Measurements from ENCODE around the gene CELSR1.

DNA sequence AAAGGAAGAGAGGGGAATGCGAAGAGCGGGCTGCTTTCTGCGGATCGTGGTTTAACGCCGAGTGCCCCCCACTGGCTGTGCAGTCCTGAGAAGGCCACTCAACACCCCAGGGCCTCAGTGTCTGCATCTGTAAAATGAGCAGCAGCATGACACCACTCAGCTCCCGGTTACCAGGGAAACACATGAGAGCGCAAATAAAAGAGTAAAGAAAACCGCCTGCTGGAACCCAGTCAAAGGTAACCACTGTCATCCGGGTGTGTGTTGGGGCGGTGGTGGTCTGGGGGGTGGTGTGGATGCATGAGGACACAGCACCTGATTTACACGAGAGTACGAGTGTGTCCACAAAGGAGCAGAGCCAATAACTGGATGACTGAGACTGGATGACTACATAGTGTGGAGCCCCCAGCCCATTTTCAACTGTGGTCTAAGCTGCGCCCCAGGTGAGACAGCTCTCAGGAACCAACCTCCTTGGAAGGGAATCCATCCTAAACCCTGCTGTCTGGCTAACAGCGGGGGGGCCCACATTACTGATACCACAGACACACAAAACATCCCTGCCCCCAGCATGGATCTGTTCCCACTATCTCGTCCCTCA lies 5.7 kb downstream of the CELSR1 start:
- TF ChIP-seq CEBPB (IDR thresholded peaks at IDR 0.05; ENCODE audit: low read depth) (no peak), POLR2A (IDR thresholded peaks at IDR 0.05; ENCODE audit: borderline replicate concordance, extremely low read depth, insufficient read depth, insufficient read length) (no peak), EZH2 (IDR thresholded peaks at IDR 0.05) (no peak), ZNF274 (IDR thresholded peaks at IDR 0.05; ENCODE audit: low read depth, low read length) (no peak), SP1 (IDR thresholded peaks at IDR 0.05; ENCODE audit: low read depth) (no peak), POLR2AphosphoS5 (IDR thresholded peaks at IDR 0.05; ENCODE audit: low read depth, low read length) (no peak), SRF (IDR thresholded peaks at IDR 0.05; ENCODE audit: low read depth) (no peak), TCF7L2 (IDR thresholded peaks at IDR 0.05; ENCODE audit: borderline replicate concordance, extremely low read depth, insufficient read depth, insufficient read length) (no peak)
- TF ChIP-seq, protein P1, sequence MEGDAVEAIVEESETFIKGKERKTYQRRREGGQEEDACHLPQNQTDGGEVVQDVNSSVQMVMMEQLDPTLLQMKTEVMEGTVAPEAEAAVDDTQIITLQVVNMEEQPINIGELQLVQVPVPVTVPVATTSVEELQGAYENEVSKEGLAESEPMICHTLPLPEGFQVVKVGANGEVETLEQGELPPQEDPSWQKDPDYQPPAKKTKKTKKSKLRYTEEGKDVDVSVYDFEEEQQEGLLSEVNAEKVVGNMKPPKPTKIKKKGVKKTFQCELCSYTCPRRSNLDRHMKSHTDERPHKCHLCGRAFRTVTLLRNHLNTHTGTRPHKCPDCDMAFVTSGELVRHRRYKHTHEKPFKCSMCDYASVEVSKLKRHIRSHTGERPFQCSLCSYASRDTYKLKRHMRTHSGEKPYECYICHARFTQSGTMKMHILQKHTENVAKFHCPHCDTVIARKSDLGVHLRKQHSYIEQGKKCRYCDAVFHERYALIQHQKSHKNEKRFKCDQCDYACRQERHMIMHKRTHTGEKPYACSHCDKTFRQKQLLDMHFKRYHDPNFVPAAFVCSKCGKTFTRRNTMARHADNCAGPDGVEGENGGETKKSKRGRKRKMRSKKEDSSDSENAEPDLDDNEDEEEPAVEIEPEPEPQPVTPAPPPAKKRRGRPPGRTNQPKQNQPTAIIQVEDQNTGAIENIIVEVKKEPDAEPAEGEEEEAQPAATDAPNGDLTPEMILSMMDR (IDR thresholded peaks at IDR 0.05 in 2 of 3, conservative IDR thresholded peaks at IDR 0.05 in 1 of 3; ENCODE audit: borderline replicate concordance in 1 of 3, insufficient read depth in 1 of 3, low read depth in 2 of 3, low read length in 2 of 3): no peak
- TF ChIP-seq, protein P2, sequence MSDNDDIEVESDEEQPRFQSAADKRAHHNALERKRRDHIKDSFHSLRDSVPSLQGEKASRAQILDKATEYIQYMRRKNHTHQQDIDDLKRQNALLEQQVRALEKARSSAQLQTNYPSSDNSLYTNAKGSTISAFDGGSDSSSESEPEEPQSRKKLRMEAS (IDR thresholded peaks at IDR 0.05): no peak
- TF ChIP-seq, protein P3, sequence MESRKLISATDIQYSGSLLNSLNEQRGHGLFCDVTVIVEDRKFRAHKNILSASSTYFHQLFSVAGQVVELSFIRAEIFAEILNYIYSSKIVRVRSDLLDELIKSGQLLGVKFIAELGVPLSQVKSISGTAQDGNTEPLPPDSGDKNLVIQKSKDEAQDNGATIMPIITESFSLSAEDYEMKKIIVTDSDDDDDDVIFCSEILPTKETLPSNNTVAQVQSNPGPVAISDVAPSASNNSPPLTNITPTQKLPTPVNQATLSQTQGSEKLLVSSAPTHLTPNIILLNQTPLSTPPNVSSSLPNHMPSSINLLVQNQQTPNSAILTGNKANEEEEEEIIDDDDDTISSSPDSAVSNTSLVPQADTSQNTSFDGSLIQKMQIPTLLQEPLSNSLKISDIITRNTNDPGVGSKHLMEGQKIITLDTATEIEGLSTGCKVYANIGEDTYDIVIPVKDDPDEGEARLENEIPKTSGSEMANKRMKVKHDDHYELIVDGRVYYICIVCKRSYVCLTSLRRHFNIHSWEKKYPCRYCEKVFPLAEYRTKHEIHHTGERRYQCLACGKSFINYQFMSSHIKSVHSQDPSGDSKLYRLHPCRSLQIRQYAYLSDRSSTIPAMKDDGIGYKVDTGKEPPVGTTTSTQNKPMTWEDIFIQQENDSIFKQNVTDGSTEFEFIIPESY (IDR thresholded peaks at IDR 0.05; ENCODE audit: extremely low read depth, insufficient replicate concordance, low read length): no peak
- TF ChIP-seq, protein P4, sequence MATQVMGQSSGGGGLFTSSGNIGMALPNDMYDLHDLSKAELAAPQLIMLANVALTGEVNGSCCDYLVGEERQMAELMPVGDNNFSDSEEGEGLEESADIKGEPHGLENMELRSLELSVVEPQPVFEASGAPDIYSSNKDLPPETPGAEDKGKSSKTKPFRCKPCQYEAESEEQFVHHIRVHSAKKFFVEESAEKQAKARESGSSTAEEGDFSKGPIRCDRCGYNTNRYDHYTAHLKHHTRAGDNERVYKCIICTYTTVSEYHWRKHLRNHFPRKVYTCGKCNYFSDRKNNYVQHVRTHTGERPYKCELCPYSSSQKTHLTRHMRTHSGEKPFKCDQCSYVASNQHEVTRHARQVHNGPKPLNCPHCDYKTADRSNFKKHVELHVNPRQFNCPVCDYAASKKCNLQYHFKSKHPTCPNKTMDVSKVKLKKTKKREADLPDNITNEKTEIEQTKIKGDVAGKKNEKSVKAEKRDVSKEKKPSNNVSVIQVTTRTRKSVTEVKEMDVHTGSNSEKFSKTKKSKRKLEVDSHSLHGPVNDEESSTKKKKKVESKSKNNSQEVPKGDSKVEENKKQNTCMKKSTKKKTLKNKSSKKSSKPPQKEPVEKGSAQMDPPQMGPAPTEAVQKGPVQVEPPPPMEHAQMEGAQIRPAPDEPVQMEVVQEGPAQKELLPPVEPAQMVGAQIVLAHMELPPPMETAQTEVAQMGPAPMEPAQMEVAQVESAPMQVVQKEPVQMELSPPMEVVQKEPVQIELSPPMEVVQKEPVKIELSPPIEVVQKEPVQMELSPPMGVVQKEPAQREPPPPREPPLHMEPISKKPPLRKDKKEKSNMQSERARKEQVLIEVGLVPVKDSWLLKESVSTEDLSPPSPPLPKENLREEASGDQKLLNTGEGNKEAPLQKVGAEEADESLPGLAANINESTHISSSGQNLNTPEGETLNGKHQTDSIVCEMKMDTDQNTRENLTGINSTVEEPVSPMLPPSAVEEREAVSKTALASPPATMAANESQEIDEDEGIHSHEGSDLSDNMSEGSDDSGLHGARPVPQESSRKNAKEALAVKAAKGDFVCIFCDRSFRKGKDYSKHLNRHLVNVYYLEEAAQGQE (IDR thresholded peaks at IDR 0.05; ENCODE audit: low read depth): no peak
